ENCODE measurements around the gene ROBO1.
"Not testable (repeated sequence)": the region's sequence is repeated elsewhere in the genome, so short reads cannot be mapped to it uniquely, and the experiment has no call there.

ROBO1 gene

DNA sequence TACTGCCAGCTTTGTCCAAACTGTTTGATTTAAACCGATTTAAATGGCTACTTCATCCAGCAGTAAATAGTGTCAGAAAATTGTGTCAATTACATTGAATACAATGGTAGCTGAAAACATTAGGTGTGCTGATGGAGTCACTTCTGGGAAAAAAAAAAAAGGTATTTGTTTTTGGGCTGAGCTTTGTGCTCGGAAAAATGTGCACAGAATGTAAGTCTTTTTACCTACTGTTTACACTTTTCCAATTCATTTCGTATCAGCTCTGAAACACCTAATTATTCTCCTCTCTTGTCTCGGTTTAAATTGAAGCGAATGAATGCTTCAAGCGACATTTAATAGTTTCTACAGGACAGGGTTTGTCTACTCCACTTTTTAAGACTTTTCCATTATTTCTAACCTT lies 1078.4 kb downstream of the ROBO1 start:
- ChIA-PET POLR2A (ENCODE audit: low non-redundant PET) (no interaction called here), CTCF (interaction anchor here (0.7 kb wide), 1 partner anchor 235 kb away, joined by 4 read pairs; no protein-coding TSS in a partner anchor)
- TF ChIP-seq, protein P1, sequence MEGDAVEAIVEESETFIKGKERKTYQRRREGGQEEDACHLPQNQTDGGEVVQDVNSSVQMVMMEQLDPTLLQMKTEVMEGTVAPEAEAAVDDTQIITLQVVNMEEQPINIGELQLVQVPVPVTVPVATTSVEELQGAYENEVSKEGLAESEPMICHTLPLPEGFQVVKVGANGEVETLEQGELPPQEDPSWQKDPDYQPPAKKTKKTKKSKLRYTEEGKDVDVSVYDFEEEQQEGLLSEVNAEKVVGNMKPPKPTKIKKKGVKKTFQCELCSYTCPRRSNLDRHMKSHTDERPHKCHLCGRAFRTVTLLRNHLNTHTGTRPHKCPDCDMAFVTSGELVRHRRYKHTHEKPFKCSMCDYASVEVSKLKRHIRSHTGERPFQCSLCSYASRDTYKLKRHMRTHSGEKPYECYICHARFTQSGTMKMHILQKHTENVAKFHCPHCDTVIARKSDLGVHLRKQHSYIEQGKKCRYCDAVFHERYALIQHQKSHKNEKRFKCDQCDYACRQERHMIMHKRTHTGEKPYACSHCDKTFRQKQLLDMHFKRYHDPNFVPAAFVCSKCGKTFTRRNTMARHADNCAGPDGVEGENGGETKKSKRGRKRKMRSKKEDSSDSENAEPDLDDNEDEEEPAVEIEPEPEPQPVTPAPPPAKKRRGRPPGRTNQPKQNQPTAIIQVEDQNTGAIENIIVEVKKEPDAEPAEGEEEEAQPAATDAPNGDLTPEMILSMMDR (conservative IDR thresholded peaks at IDR 0.05; ENCODE audit: low read depth) = no peak
- DNase-seq (ENCODE audit: low spot score) = no peak
- H3K27ac ChIP-seq = no peak overlapping the region

DNA sequence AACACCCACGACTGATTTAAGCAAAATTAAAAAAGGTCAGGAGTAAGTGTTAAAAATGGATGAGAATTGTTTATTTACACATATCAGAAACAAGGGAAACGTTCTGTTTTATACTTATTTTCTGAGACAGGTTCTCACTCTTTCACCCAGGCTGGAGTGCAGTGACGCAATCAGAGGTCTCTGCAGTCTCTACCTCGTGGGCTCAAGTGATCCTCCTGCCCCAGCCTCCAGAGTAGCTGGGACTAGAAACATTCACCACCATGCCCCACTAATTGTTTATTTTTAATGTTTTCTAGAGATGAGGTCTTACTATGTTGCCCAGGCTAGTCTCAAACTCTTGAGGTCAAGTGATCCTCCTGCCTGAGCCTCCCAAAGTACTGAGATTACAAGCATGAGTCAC lies 1080.3 kb downstream of the ROBO1 start:
- POLR2A ChIA-PET (ENCODE audit: low non-redundant PET) = no interaction called here
- TF ChIP-seq, protein P1 (conservative IDR thresholded peaks at IDR 0.05; ENCODE audit: low read depth) = no peak
- CTCF ChIA-PET = no interaction called here
- DNase-seq (ENCODE audit: low spot score) = no peak
- no peak overlapping the region for H3K27ac ChIP-seq

DNA sequence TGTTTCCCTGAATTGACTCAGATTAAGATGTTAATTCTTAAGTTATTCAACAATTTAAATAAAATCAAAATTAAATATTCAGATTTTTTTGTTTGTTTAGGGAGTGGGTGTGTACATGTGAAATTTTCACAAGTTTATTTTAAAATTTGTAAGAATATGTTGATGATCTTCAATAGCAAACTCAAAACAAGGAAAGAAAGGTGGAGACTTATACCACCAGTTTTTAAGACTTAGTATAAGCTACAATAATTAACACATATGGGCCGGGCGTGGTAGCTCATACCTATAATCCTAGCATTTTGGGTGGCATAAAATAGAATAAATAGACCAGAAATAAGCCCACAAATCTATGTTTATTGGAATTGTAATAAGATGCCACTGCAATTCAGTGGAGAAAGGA lies 1084.5 kb downstream of the ROBO1 start:
- TF ChIP-seq, protein P1 (conservative IDR thresholded peaks at IDR 0.05; ENCODE audit: low read depth) = no peak
- no peak for DNase-seq (ENCODE audit: low spot score)
- ChIA-PET CTCF (no interaction called here), POLR2A (ENCODE audit: low non-redundant PET) (no interaction called here)
- H3K27ac ChIP-seq = no peak overlapping the region

DNA sequence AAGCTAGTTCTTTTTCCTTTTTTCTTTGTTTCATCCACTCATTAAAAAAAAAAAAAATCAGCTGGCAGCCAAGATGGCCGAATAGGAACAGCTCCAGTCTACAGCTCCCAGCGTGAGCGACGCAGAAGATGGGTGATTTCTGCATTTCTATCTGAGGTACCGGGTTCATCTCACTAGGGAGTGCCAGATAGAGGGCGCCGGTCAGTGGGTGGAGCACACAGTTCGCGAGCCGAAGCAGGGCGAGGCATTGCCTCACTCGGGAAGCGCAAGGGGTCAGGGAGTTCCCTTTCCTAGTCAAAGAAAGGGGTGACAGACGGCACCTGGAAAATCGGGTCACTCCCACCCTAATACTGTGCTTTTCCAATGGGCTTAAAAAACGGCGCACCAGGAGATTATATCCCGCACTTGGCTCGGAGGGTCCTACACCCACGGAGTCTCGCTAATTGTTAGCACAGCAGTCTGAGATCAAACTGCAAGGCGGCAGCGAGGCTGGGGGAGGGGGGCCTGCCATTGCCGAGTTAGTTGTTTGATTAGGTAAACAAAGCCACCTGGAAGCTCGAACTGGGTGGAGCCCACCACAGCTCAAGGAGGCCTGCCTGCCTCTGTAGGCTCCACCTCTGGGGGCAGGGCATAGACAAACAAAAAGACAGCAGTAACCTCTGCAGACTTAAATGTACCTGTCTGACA lies 1092.5 kb downstream of the ROBO1 start:
- CTCF ChIA-PET; DNase-seq (ENCODE audit: low spot score); H3K27ac ChIP-seq; POLR2A ChIA-PET (ENCODE audit: low non-redundant PET): not testable (repeated sequence)

DNA sequence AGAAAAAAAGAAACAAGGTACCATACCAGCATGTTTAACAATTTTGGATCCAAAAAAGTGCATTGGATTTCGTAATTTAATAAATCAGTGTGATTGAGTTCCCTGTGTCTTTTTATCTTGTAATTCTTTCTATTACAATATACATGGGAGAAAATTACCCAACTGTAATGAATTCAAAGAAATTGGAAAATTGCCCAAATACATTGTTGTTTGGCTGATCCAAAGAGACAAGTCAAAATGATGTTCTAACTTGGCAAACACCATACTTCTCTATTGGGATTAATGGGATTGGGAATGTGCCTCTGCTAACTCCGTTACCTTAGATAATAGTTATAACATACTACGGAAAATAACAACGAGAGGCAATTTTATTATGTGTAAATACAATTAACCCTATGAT lies 1097.1 kb downstream of the ROBO1 start:
- no peak overlapping the region for H3K27ac ChIP-seq
- TF ChIP-seq, protein P1 (conservative IDR thresholded peaks at IDR 0.05; ENCODE audit: low read depth) = no peak
- POLR2A ChIA-PET (ENCODE audit: low non-redundant PET) = no interaction called here
- CTCF ChIA-PET = no interaction called here
- DNase-seq (ENCODE audit: low spot score) = no peak

DNA sequence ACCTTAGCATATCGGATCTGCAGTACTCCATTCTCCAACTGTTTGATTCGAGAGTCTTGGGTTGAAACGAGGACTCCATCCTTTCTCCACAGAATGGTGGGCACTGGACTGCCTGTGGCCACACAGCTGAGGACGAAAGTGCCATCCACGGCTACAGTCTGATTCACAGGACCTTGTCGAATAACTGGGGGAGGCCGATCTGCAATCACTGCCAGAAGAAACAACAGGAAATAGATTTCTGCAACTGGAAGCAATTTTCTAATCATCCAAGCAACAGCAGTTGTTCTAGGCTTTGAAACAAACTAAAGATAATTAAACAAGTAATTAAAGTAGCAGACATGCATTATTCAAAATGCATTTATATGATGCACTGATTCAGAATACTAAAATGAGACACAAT lies 1097.7 kb downstream of the ROBO1 start:
- TF ChIP-seq, protein P1 (conservative IDR thresholded peaks at IDR 0.05; ENCODE audit: low read depth) = no peak
- CTCF ChIA-PET = no interaction called here
- no peak overlapping the region for H3K27ac ChIP-seq
- POLR2A ChIA-PET (ENCODE audit: low non-redundant PET) = no interaction called here
- no peak for DNase-seq (ENCODE audit: low spot score)

DNA sequence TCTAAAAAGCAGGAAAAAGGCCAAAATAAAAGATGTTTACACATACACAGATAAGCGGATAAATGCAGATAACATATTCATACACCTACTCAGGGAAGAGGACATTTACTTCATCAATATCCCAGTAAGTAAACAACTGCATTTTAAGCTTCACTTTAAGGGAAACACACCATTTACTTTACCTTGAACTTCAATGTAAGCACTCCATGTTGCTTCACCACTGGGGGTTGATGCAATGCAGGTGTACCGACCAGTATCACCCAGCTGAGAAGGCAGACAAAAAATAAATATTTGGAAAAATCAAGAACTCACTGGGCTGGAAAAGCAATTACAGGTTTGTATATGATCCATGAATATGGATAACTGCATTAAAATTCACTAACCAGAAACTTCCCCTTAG lies 1099.5 kb downstream of the ROBO1 start:
- no peak for DNase-seq (ENCODE audit: low spot score)
- CTCF ChIA-PET = no interaction called here
- TF ChIP-seq, protein P1 (conservative IDR thresholded peaks at IDR 0.05; ENCODE audit: low read depth) = no peak
- POLR2A ChIA-PET (ENCODE audit: low non-redundant PET) = no interaction called here
- H3K27ac ChIP-seq = no peak overlapping the region

All from RWPE1 (cell line).